GM23338 (cell line): Measurements from ENCODE around the gene FAM171A1.

Experiments used
- EZH2 ChIP-seq: fragments of 200-600 bp; sonication (generic); IDR thresholded peaks from one replicate; pipeline ENCODE4 v1.8.0; 2017; ENCODE audit warnings: antibody characterized with exemption, mild to moderate bottlenecking, low read depth; ENCODE audit not compliant: unreplicated experiment
- EZH2phosphoT487 ChIP-seq: fragments of 200-600 bp; sonication (generic); IDR thresholded peaks from one replicate; pipeline ENCODE4 v1.8.1; 2018; ENCODE audit warnings: antibody characterized with exemption; ENCODE audit not compliant: unreplicated experiment
- POLR2AphosphoS5 ChIP-seq: IDR thresholded peaks from 2 replicates; pipeline ENCODE4 v1.6.1; 2016; ENCODE audit warnings: antibody characterized with exemption, low read depth
- STAT1 ChIP-seq: IDR thresholded peaks from one replicate; pipeline ENCODE4 v1.6.1; 2016; ENCODE audit warnings: antibody characterized with exemption; ENCODE audit not compliant: unreplicated experiment
- TF ChIP-seq, protein P1 (sequence below): IDR thresholded peaks from one replicate; pipeline ENCODE4 v1.6.1; 2018; ENCODE audit warnings: antibody characterized with exemption; ENCODE audit not compliant: unreplicated experiment
- TF ChIP-seq, protein P2 (sequence below), 2 experiments: fragments of 200-600 bp in 1 of 2; sonication (generic) in 1 of 2; conservative IDR thresholded peaks; 2 replicates each; pipeline versions ENCODE4 v1.5.1 to v1.6.1; 2016 to 2017; ENCODE audit warnings: antibody characterized with exemption in 2 of 2, low read depth in 2 of 2, mild to moderate bottlenecking in 2 of 2, moderate library complexity in 1 of 2
- TF ChIP-seq, protein P3 (sequence below): IDR thresholded peaks from 2 replicates; pipeline ENCODE4 v1.6.1; 2016; ENCODE audit warnings: antibody characterized with exemption

- TF ChIP-seq, protein P1, sequence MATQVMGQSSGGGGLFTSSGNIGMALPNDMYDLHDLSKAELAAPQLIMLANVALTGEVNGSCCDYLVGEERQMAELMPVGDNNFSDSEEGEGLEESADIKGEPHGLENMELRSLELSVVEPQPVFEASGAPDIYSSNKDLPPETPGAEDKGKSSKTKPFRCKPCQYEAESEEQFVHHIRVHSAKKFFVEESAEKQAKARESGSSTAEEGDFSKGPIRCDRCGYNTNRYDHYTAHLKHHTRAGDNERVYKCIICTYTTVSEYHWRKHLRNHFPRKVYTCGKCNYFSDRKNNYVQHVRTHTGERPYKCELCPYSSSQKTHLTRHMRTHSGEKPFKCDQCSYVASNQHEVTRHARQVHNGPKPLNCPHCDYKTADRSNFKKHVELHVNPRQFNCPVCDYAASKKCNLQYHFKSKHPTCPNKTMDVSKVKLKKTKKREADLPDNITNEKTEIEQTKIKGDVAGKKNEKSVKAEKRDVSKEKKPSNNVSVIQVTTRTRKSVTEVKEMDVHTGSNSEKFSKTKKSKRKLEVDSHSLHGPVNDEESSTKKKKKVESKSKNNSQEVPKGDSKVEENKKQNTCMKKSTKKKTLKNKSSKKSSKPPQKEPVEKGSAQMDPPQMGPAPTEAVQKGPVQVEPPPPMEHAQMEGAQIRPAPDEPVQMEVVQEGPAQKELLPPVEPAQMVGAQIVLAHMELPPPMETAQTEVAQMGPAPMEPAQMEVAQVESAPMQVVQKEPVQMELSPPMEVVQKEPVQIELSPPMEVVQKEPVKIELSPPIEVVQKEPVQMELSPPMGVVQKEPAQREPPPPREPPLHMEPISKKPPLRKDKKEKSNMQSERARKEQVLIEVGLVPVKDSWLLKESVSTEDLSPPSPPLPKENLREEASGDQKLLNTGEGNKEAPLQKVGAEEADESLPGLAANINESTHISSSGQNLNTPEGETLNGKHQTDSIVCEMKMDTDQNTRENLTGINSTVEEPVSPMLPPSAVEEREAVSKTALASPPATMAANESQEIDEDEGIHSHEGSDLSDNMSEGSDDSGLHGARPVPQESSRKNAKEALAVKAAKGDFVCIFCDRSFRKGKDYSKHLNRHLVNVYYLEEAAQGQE = no peak
- TF ChIP-seq EZH2 = no peak
- TF ChIP-seq POLR2AphosphoS5 = no peak
- TF ChIP-seq EZH2phosphoT487 = no peak
- TF ChIP-seq, protein P2, sequence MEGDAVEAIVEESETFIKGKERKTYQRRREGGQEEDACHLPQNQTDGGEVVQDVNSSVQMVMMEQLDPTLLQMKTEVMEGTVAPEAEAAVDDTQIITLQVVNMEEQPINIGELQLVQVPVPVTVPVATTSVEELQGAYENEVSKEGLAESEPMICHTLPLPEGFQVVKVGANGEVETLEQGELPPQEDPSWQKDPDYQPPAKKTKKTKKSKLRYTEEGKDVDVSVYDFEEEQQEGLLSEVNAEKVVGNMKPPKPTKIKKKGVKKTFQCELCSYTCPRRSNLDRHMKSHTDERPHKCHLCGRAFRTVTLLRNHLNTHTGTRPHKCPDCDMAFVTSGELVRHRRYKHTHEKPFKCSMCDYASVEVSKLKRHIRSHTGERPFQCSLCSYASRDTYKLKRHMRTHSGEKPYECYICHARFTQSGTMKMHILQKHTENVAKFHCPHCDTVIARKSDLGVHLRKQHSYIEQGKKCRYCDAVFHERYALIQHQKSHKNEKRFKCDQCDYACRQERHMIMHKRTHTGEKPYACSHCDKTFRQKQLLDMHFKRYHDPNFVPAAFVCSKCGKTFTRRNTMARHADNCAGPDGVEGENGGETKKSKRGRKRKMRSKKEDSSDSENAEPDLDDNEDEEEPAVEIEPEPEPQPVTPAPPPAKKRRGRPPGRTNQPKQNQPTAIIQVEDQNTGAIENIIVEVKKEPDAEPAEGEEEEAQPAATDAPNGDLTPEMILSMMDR (conservative IDR thresholded peaks at IDR 0.05; ENCODE audit: low read depth in 2 of 2) = no peak
- TF ChIP-seq, protein P3, sequence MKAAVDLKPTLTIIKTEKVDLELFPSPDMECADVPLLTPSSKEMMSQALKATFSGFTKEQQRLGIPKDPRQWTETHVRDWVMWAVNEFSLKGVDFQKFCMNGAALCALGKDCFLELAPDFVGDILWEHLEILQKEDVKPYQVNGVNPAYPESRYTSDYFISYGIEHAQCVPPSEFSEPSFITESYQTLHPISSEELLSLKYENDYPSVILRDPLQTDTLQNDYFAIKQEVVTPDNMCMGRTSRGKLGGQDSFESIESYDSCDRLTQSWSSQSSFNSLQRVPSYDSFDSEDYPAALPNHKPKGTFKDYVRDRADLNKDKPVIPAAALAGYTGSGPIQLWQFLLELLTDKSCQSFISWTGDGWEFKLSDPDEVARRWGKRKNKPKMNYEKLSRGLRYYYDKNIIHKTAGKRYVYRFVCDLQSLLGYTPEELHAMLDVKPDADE = no peak
- no peak for TF ChIP-seq STAT1
These were observed 17.5 kb downstream of the FAM171A1 start for GRCh38 chr10:15353471-15354017.
